SU-DHL-6 (cell line): ENCODE data around the gene AKR1C1.
"Not testable (repeated sequence)": the region's sequence is repeated elsewhere in the genome, so short reads cannot be mapped to it uniquely, and the experiment has no call there.

Experiments
- H2AFZ ChIP-seq: fragments of 200-600 bp; sonication (generic); 2 replicates; pipeline ENCODE4 v1.6.1; 2014; ENCODE audit warnings: low read depth, mild to moderate bottlenecking, moderate library complexity, mixed read lengths, antibody characterized with exemption, low read length; ENCODE audit not compliant: severe bottlenecking
- H3F3A ChIP-seq: fragments of 200-600 bp; shearing (Covaris generic); 2 replicates; pipeline ENCODE4 v1.6.0; 2016; ENCODE audit warnings: antibody characterized with exemption, mild to moderate bottlenecking; ENCODE audit not compliant: insufficient read depth
- H3K27ac ChIP-seq: fragments of 200-600 bp; sonication (generic); 2 replicates; pipeline ENCODE4 v1.5.1; 2016; ENCODE audit warnings: low read depth, mild to moderate bottlenecking, low read length, moderate library complexity, mixed read lengths
- H3K27me3 ChIP-seq: fragments of 200-600 bp; sonication (generic), shearing (Covaris generic); 2 replicates; pipeline ENCODE4 v1.6.0; 2014; ENCODE audit warnings: mild to moderate bottlenecking, low read length
- H3K36me3 ChIP-seq: fragments of 200-600 bp; sonication (generic); 2 replicates; pipeline ENCODE4 v1.6.1; 2014; ENCODE audit warnings: mild to moderate bottlenecking, low read length, mixed read lengths
- H3K4me2 ChIP-seq: fragments of 300-600, 200-600 bp; shearing (Covaris generic), sonication (generic); 2 replicates; pipeline ENCODE4 v1.6.0; 2014; ENCODE audit warnings: low read length, low read depth, mild to moderate bottlenecking; ENCODE audit not compliant: poor library complexity, severe bottlenecking
- H3K4me3 ChIP-seq: fragments of 200-600 bp; sonication (generic); 2 replicates; pipeline ENCODE4 v1.5.1; 2014; ENCODE audit warnings: antibody characterized with exemption, low read length, mild to moderate bottlenecking, mixed read lengths; ENCODE audit not compliant: insufficient read depth, poor library complexity, severe bottlenecking
- H3K79me2 ChIP-seq: fragments of 200-600 bp; sonication (generic); 2 replicates; pipeline ENCODE4 v1.6.1; 2014; ENCODE audit warnings: mild to moderate bottlenecking, low read length, moderate library complexity; ENCODE audit not compliant: insufficient read depth
- H3K9ac ChIP-seq: fragments of 200-600 bp; sonication (generic); 2 replicates; pipeline ENCODE4 v1.7.0; 2014; ENCODE audit warnings: mild to moderate bottlenecking, low read length
- H3K9me2 ChIP-seq: fragments of 200-600 bp; sonication (generic); replicated peaks from 2 replicates; pipeline ENCODE4 v1.6.1; 2014; ENCODE audit warnings: low read length; ENCODE audit not compliant: insufficient read depth
- H3K9me3 ChIP-seq: fragments of 200-600 bp; sonication (generic); 2 replicates; pipeline ENCODE4 v1.6.1; 2014; ENCODE audit warnings: low read length, mixed read lengths; ENCODE audit not compliant: insufficient read depth
- H4K20me1 ChIP-seq: fragments of 200-600 bp; sonication (generic); 2 replicates; pipeline ENCODE4 v1.6.1; 2014; ENCODE audit warnings: low read depth, mild to moderate bottlenecking, antibody characterized with exemption, low read length, moderate library complexity, mixed read lengths
- EZH2phosphoT487 ChIP-seq: fragments of 200-600 bp; sonication (generic), shearing (Covaris generic); conservative IDR thresholded peaks from 2 replicates; pipeline ENCODE4 v1.6.1; 2018; ENCODE audit warnings: mild to moderate bottlenecking, antibody characterized with exemption, low read length, moderate library complexity, mixed read lengths
- TF ChIP-seq, protein P1 (sequence below): fragments of 200-600 bp; sonication (generic); IDR thresholded peaks from one replicate; pipeline ENCODE4 v1.5.1; 2017; ENCODE audit warnings: antibody characterized with exemption, mild to moderate bottlenecking, low read length, moderate library complexity; ENCODE audit not compliant: insufficient read depth, poor library complexity, severe bottlenecking

The AKR1C1 gene

DNA sequence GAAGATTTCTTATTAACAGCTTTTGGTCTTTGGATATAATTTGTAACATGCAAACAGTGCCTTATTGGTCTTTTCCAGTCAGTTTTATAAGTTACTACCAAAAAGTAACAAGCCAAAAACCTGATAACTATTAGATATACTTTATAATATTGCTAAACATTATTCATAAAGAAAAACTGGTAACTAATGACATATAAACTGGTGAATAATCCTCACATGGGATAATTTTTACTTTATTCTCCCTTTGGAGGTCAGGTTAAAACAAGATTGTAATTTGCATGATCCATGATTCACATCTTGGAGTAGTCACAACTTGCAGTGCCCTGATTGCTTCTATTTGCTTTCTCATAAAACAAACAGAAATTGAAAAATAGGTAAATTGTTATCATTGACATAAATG, 41.3 kb downstream of the AKR1C1 start:
- H3K9me3 ChIP-seq, result not testable (repeated sequence)

DNA sequence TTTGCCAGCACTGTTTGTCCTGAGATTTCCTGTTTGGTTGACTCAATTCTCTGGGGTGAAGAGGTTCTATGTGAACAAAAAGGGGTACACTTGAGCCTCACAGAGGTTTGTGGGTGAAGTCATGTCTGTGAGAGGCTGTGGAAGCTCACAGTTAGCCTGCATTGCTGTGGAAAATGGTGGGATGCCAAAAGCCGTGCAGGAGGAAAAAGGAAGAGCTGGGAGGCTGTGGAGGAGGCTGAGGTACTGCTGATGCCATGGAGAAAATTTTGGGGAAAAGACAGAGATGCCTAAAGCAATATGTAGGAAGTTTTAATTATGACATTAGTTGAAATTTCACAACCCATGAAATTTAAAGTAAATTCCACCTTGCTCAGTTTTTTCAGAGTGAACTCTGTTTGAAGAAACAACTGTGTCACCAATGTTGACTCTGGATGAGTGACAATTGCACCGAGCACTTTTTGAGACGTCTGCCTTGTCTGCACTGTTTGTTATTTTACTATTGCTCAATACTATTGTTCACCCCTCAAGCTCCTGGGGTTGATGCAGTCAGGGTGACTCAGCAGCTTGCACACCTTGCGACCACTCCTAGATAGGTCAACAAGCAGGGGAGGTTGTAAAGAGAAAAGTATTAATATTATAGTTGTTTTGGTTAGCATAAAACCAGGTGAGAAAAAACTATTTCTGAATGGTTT, 45.8 kb downstream of the AKR1C1 start:
- not testable (repeated sequence) for H3K9me3 ChIP-seq, H3K36me3 ChIP-seq, H3K4me3 ChIP-seq, H3K4me2 ChIP-seq, H3K9me2 ChIP-seq, H2AFZ ChIP-seq, H4K20me1 ChIP-seq, H3F3A ChIP-seq, H3K27me3 ChIP-seq, H3K79me2 ChIP-seq, H3K27ac ChIP-seq, H3K9ac ChIP-seq

More for the DNA sequence above, 41.3 kb downstream of the AKR1C1 start:
- H2AFZ ChIP-seq, H4K20me1 ChIP-seq, H3K9ac ChIP-seq, H3F3A ChIP-seq, H3K4me3 ChIP-seq, H3K27ac ChIP-seq, H3K36me3 ChIP-seq, H3K27me3 ChIP-seq, H3K79me2 ChIP-seq, H3K4me2 ChIP-seq, H3K9me2 ChIP-seq: not testable (repeated sequence)

DNA sequence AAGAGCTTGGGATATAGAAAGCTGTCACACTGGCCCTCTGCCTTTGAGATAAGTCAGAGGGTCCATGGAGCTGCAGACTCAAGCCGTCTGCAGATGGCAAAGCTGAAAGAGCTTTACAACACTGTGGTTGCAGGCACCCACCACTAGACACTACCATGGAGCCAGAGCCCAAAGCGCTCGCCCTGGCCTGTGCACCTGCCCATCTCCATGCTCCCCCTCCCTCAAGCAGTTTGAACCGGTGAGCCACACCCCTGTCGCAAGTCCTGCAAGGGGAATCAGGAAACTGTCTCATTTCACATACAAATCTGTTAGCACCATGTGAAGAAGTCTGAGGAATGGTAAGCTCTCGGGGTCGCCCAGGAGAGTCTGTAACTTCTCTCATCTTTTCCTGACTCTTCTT, 46.8 kb downstream of the AKR1C1 start:
- H3K27ac ChIP-seq, H3K4me3 ChIP-seq, H3K4me2 ChIP-seq, H3K27me3 ChIP-seq, H3F3A ChIP-seq, H3K9ac ChIP-seq, H3K9me3 ChIP-seq, H3K36me3 ChIP-seq, H3K9me2 ChIP-seq, H4K20me1 ChIP-seq, H2AFZ ChIP-seq, H3K79me2 ChIP-seq: not testable (repeated sequence)

DNA sequence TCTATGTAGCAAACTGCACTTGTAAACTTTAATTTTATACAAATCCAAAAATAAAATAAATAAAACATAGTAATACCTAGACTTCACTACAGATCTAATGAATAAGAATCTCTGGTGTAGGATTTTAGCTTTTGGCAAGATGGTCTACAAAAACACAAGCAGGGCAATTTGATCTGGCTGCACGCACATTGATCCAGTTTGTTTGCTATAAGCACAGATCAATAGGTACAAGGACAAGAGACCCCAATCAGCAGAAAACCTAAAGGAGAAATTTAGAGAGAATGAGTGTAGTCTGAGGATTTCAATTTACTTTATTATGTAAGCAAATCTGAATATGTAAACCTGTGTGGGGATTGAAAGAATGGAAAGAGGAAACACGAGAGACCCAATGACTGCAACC, 48.2 kb downstream of the AKR1C1 start:
- H3K9ac ChIP-seq, H3K79me2 ChIP-seq, H4K20me1 ChIP-seq, H3K4me2 ChIP-seq, H3K4me3 ChIP-seq, H3K9me2 ChIP-seq, H3K27ac ChIP-seq, H3K27me3 ChIP-seq, H3K36me3 ChIP-seq, H3K9me3 ChIP-seq, H2AFZ ChIP-seq, H3F3A ChIP-seq: not testable (repeated sequence)

DNA sequence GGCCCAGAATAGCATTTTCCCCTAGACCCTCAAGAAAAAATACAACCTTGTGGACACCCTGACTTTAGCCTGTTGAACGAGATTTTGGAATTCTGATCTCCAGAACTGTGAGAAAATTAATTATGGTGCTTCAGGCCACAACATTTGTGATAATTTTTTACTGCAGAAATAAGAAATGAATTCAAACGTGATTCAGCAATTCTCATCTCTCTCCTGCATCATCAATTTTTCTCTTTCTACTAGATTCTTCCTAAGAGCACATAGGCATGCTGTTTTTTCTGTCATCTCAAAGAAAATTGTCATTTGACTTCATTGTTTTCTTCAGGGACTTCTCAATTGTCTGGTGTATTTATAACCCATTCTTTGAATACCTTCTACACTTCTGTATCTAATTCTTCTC, 49.4 kb downstream of the AKR1C1 start:
- Histone ChIP-seq H3K27ac (no peak overlapping the region), H3K36me3 (no peaks in the 10 kb centered on the region), H3K27me3 (no peaks in the 10 kb centered on the region), H3K4me2 (no peak overlapping the region), H4K20me1 (no peaks in the 10 kb centered on the region), H3K4me3 (no peak overlapping the region), H3K9me3 (no peaks in the 10 kb centered on the region), H3K9ac (no peak overlapping the region), H3K9me2 (no peaks in the 10 kb centered on the region), H2AFZ (no peak overlapping the region), H3F3A (no peaks in the 10 kb centered on the region), H3K79me2 (no peaks in the 10 kb centered on the region)
- no peak for TF ChIP-seq EZH2phosphoT487
- TF ChIP-seq, protein P1, sequence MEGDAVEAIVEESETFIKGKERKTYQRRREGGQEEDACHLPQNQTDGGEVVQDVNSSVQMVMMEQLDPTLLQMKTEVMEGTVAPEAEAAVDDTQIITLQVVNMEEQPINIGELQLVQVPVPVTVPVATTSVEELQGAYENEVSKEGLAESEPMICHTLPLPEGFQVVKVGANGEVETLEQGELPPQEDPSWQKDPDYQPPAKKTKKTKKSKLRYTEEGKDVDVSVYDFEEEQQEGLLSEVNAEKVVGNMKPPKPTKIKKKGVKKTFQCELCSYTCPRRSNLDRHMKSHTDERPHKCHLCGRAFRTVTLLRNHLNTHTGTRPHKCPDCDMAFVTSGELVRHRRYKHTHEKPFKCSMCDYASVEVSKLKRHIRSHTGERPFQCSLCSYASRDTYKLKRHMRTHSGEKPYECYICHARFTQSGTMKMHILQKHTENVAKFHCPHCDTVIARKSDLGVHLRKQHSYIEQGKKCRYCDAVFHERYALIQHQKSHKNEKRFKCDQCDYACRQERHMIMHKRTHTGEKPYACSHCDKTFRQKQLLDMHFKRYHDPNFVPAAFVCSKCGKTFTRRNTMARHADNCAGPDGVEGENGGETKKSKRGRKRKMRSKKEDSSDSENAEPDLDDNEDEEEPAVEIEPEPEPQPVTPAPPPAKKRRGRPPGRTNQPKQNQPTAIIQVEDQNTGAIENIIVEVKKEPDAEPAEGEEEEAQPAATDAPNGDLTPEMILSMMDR, result no peak
